GM18526 (cell line): Measurements from ENCODE around the gene SAMD1.

Source experiments
- POLR2A ChIP-seq: IDR thresholded peaks from 3 replicates; pipeline ENCODE4 v1.6.1; 2011; ENCODE audit not compliant: insufficient read length; ENCODE audit errors: extremely low read depth

Gene SAMD1

DNA sequence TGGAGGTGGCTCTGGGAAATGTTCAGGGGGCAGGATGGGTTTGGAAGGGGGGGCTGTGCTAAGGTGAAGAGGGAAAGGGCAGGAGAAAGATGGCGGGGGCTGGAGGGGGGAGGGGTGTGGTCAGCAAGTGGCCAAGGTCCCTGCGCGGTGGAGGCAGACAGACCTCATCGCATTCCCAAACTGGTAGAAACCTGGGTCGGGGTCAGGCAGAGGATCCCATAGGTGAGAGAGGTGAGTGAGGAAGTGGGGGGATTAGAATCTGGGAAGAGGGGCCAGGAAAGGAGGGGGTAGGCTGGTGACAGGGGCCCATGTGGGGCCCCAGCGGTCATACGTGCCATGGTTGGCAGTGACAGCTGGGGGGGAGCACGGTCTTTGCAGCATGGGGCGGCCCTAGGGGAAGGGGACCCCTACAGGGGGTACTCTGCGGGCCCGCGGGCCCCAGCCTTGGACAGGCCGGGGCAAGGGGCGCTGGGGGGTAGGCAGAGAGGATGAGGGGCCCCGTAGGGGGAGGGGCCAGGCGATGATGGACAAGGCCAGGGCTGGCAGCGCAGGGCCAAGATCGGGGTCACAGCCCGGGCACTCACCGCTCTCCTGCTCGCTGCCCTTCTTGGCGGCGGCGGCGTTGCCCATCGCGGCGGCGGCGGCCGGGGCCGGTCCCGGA lies 26.5 kb upstream of the SAMD1 start:
- TF ChIP-seq POLR2A, result no peak

DNA sequence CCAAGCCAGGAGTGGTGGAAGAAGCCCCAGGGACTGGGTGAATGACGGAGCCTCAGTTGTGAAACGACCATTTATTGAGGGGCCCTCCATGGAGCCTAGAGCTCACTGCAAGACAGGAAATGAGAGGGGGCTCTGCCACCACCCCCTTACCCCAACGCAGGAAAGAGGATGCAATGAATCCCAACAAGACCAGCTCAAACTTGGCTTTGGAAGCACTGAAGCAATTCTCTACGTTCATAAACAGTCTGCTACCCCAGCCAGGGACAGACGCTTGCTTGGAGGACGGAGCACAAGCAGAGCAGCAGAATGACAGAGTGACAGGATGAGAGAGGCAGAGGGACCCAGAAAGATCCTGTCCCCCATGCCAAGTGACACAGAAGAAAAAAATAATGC lies 26.0 kb upstream of the SAMD1 start:
- TF ChIP-seq POLR2A, result no peak

GRCh38 chr19:14115756-14116155 lies 25.2 kb upstream of the SAMD1 start:
- no peak for TF ChIP-seq POLR2A

DNA sequence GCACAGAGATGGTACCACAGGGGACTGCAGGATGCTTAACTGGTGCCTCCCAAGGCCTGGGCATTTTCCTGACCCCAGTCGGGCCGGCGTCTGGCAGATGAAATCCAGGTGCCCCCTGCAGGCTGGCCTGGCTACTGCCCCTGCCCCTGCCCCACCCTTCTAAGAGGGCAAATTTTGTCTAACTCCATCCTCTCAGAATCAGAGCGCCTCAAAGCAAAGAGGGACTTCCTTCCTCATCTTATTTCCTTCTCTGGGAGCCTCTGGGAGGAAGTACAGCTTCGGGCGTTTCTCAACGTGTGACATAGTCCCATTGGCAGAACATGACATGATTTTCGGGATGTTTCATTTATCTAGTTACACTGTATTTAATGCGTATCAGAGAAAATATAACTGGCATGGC lies 24.3 kb upstream of the SAMD1 start:
- TF ChIP-seq POLR2A, result no peak

DNA sequence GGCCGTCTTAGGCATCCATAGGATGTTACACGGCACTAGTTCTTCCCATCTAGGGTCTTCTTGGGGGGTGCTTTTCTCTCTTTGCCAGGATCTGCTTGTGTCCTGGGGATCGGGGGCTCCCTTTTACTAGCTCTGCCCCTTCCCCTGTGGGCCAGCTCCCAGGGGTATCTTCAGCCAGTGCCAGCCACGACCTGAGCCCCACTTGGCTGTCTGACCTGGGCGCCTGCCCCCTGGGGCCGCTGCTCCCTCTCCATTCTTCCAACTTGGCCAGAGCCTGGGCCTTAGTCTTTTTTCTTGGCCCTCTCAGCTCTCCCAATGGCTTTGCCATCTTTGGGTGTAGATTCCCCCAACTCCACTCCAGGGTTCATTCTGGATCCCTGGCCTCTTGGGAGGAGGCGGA lies 23.9 kb upstream of the SAMD1 start:
- TF ChIP-seq POLR2A, result no peak

GRCh38 chr19:14113762-14114414 lies 23.3 kb upstream of the SAMD1 start:
- TF ChIP-seq POLR2A, result no peak

GRCh38 chr19:14112809-14113385 lies 22.3 kb upstream of the SAMD1 start:
- TF ChIP-seq POLR2A, result no peak

DNA sequence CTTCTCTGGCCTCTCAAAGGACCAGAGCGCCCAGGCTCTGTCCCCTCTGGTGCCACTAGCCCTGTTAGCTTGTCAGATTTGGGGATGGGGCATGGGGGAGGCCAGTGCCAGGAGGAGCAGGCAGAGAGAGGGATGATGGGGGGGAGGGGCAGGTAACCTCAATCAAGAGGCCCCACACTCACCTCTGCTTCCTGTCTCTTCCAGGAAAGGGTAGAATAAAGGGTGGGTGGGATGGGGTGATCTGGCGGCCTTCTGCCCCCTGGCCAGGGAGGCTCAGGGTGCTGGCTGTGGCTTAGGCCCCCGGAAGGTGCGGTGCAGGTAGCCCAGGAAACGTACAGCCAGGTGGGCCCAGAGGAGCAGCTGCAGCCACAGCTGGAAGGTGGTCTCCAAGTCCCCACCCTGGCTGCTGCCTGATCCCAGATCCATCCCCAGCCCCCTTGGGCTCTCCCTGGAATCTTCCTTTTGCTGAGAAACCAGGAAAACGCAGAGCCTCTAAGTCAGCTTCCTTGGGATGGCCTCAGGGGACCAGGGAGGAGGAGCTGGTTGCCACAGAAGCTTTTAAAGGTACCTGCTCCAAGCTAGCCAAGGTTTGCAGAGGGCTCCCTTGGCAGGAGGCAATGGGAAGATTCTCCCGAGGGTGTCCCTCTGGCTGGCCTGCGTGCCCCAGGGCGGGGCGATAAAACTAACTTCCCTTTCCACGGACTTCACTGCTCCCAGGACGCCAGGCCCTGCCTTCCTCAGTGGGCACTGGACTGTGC lies 21.7 kb upstream of the SAMD1 start:
- no peak for TF ChIP-seq POLR2A

GRCh38 chr19:14111486-14111885 lies 20.9 kb upstream of the SAMD1 start:
- TF ChIP-seq POLR2A, result no peak

GRCh38 chr19:14110650-14111049 lies 20.1 kb upstream of the SAMD1 start:
- no peak for TF ChIP-seq POLR2A

- TF ChIP-seq POLR2A, result no peak
Measured at GRCh38 chr19:14107581-14108461, 17.3 kb upstream of the SAMD1 start.

DNA sequence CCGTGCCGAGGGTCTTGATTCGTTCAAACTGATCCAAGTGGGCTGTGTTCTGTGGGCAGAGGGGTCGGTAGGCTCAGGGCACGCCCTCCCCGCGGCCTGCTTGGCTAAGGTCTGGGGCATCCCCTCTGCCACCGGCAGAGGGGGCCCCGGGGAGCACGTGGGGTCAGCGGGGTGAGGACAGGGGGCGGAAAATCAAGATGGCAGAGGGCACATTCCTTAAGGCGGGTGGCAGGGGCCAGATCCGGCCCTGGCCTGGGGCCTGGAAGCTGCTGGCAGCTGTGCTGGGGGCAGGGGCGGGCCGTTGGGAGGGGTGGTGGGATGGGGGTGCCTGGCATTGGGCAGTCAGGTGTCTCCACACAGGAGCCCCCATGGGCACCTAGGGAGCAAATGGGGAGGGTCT lies 16.3 kb upstream of the SAMD1 start:
- no peak for TF ChIP-seq POLR2A

DNA sequence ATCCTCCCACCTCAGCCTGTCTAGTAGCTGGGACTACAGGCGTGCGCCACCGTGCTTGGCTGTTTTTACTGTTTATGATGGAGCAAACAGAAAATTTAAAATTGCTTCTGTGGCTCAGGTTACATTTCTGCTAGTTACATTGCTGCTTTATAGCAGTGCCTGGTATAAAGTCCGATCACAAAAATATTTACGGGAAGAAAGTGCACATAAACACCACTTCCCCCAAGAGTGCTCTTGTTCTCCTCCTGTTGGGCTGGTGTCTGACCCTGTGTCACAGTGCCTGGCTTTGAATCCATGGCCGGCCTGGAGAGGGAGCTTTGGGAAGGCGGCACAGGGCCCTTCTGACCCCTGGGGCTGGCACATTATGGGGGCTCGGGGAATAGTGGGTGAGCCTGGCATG lies 15.1 kb upstream of the SAMD1 start:
- no peak for TF ChIP-seq POLR2A

DNA sequence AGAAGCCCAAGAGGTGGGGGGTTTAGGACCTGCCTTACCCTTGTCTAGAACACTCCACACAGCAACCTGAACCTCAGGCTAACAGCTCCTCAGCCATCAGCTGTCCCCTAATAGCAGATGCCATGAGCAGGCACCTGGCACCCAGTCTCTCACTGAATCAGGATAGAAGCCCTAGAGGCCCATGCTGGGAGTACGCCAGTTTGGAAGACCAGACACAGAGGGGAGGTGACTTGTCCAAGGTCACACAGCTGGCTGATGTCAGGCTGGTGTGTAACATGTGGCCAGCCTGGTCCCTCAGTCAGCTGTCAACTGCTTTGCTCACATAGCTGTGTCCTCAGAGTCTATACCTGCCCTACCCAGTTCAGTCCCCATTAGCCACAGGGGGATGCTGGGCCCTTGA lies 12.8 kb upstream of the SAMD1 start:
- no peak for TF ChIP-seq POLR2A

DNA sequence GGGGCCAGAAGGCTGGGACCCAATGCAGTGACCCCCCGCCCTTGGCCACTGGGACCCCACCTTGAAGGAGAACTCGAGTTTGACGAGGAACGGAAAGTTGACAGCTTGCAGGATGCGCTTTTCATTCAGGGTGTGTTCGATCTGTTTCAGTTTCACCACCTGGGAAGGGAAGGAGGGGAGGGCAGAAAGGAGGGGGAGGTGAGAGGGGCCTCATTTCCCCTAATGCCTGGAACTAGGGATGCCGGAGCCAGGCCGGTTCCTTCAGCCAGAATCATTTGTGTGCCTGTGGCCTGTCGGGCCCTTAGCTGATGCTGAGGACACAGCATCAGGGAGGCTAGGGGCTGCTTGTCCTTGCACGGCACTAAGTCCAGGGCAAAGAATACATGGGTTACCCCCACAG lies 12.2 kb upstream of the SAMD1 start:
- no peak for TF ChIP-seq POLR2A

DNA sequence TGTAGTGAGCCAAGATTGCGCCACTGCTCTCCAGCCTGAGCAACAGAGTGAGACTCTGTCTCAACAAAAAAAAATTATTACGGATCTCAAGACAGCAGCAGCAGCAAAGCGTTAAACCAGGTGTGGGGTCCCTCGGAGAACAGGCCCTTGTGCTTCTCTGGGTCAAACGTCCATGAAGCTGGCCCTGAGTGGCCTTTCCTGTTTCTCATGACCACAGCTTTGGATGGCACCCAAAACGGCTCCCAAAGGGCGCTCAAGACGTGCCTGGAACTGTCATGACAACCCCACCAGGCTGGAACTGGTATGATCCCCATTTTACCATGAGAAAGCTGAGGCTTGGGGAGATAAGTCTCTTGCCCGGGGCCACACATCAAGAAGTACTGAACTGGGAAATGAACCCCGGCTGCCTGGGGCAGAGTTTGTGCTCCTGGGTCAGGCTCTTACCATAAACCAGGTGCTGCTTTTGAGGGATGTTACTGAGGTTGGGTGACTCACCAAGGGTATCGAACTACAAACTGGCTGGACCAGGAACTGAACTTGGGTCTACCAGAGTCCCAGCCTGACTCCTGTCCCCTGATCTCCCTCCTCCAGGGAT lies 11.6 kb upstream of the SAMD1 start:
- no peak for TF ChIP-seq POLR2A
